Neural progenitor cell (in vitro differentiated cells): ENCODE results near the gene AASDHPPT.

ENCODE experiments used
- EZH2 ChIP-seq: fragments of 200-600 bp; sonication (generic); IDR thresholded peaks from 2 replicates; pipeline ENCODE4 v1.6.1; 2017; ENCODE audit warnings: antibody characterized with exemption, mild to moderate bottlenecking, moderate library complexity
- TF ChIP-seq, protein P1 (sequence below): fragments of 200-600 bp; sonication (generic); IDR thresholded peaks from 2 replicates; pipeline ENCODE4 v1.5.1; 2017; ENCODE audit warnings: antibody characterized with exemption, mild to moderate bottlenecking

DNA sequence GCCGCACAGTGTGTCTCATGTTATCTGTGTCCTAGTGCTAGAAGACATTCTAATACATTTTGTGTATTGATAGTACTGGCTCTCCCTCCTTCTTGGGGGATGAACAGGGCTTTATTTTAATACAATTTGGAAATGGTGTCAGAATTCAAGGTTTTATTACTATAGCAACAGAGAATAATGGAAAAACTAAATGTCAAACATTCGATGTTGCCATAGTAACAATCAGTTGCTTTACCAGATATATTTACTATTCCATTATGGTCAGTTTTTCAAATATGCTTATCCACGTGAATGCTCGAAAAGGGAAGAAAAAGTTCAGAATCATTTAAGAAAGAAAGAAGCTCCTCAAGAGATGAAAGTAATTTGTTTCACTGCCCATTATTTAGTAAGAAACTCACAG, 46.9 kb upstream of the AASDHPPT start:
- TF ChIP-seq EZH2, result no peak
- TF ChIP-seq, protein P1, sequence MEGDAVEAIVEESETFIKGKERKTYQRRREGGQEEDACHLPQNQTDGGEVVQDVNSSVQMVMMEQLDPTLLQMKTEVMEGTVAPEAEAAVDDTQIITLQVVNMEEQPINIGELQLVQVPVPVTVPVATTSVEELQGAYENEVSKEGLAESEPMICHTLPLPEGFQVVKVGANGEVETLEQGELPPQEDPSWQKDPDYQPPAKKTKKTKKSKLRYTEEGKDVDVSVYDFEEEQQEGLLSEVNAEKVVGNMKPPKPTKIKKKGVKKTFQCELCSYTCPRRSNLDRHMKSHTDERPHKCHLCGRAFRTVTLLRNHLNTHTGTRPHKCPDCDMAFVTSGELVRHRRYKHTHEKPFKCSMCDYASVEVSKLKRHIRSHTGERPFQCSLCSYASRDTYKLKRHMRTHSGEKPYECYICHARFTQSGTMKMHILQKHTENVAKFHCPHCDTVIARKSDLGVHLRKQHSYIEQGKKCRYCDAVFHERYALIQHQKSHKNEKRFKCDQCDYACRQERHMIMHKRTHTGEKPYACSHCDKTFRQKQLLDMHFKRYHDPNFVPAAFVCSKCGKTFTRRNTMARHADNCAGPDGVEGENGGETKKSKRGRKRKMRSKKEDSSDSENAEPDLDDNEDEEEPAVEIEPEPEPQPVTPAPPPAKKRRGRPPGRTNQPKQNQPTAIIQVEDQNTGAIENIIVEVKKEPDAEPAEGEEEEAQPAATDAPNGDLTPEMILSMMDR, result no peak
